ENCODE data around the gene CDK10. TPM values are rescaled to one million over a fixed set of nuclear protein-coding genes. Genes with fewer than 3 reads are reported as not detected.

CDK10 gene
- total and polyA plus RNA-seq, 9 of the 15 experiments (the other 6 are each of a cell fraction or from before 2014, with no cell fraction given) = 2.0 to 85.1 (median 40.1) TPM

DNA sequence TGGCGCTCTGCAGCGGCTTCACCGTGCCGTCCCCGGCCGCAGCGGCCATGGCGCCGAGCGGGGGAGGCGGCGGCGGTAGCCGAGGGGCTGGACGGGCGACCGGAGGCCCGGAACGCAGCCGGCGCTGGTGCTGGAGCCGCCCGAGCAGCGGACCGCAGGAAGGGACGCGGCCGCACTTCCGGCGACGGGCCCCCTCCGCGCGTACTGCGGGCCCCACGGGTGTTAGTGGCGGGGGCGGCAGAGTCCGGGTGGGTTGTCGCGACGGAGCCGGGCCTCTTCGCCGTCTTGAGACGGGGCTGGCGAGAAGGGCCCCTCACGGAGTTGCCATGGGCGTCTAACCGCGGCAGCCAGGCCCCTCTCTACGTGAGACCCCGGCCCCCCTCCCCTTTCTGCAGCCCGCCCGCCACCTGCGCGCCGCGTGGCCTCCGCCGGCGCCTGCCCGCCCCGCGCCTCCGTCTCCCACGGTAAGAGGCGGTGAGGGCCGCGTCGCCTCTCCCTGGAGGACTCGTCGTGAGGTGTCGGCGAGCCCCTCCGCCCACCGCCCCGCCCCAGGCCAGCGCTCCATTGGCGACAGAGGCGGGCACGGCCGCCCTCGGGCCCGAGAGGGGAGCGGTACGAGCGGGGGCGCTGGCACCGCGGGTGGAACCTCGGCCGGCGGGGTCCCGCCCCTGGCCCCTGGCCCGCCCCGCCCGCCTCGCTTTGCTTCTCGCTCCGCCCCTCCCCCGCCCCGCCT, 34.5 kb downstream of the CDK10 start, which contains the start of the genes VPS9D1 and ZNF276 (continued):
- TF ChIP-seq SUPT5H (IDR thresholded peaks at IDR 0.05) (peak; percentile 52; the same call in 1 of the 2 replicates), JUNB (CRISPR knock-in tag; conservative IDR thresholded peaks at IDR 0.05) (no peak), EHMT2 (IDR thresholded peaks at IDR 0.05) (no peak), TEAD2 (tag; IDR thresholded peaks at IDR 0.05) (no peak), DPF2 (IDR thresholded peaks at IDR 0.05) (no peak), ZFP1 (CRISPR knock-in tag; IDR thresholded peaks at IDR 0.05) (no peak), NCOA6 (IDR thresholded peaks at IDR 0.05) (no peak), U2AF2 (optimal IDR thresholded peaks at IDR 0.05; ENCODE audit: low read depth, low read length) (no peak), FUS (optimal IDR thresholded peaks at IDR 0.05; ENCODE audit: low read depth, low read length) (peak; percentile 99), FOXJ2 (tag; IDR thresholded peaks at IDR 0.05) (no peak), LCOR (CRISPR knock-in tag; IDR thresholded peaks at IDR 0.05) (no peak; the same call in 1 of the 2 replicates), TBP (optimal IDR thresholded peaks at IDR 0.05; ENCODE audit: low read depth, low read length) (peak; percentile 74), NCOA4 (IDR thresholded peaks at IDR 0.05; ENCODE audit: partially characterized antibody) (no peak)
- TF ChIP-seq, protein P1, sequence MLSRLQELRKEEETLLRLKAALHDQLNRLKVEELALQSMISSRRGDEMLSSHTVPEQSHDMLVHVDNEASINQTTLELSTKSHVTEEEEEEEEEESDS (CRISPR knock-in tag; IDR thresholded peaks at IDR 0.05) = no peak
- TF ChIP-seq, protein P2, sequence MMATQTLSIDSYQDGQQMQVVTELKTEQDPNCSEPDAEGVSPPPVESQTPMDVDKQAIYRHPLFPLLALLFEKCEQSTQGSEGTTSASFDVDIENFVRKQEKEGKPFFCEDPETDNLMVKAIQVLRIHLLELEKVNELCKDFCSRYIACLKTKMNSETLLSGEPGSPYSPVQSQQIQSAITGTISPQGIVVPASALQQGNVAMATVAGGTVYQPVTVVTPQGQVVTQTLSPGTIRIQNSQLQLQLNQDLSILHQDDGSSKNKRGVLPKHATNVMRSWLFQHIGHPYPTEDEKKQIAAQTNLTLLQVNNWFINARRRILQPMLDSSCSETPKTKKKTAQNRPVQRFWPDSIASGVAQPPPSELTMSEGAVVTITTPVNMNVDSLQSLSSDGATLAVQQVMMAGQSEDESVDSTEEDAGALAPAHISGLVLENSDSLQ (IDR thresholded peaks at IDR 0.05) = peak; percentile 17; the same call in 1 of the 2 replicates
- TF ChIP-seq, protein P3, sequence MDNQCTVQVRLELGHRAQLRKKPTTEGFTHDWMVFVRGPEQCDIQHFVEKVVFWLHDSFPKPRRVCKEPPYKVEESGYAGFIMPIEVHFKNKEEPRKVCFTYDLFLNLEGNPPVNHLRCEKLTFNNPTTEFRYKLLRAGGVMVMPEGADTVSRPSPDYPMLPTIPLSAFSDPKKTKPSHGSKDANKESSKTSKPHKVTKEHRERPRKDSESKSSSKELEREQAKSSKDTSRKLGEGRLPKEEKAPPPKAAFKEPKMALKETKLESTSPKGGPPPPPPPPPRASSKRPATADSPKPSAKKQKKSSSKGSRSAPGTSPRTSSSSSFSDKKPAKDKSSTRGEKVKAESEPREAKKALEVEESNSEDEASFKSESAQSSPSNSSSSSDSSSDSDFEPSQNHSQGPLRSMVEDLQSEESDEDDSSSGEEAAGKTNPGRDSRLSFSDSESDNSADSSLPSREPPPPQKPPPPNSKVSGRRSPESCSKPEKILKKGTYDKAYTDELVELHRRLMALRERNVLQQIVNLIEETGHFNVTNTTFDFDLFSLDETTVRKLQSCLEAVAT (IDR thresholded peaks at IDR 0.05) = no peak
- TF ChIP-seq, protein P4, sequence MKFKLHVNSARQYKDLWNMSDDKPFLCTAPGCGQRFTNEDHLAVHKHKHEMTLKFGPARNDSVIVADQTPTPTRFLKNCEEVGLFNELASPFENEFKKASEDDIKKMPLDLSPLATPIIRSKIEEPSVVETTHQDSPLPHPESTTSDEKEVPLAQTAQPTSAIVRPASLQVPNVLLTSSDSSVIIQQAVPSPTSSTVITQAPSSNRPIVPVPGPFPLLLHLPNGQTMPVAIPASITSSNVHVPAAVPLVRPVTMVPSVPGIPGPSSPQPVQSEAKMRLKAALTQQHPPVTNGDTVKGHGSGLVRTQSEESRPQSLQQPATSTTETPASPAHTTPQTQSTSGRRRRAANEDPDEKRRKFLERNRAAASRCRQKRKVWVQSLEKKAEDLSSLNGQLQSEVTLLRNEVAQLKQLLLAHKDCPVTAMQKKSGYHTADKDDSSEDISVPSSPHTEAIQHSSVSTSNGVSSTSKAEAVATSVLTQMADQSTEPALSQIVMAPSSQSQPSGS (CRISPR knock-in tag; IDR thresholded peaks at IDR 0.05) = no peak
- TF ChIP-seq, protein P5, sequence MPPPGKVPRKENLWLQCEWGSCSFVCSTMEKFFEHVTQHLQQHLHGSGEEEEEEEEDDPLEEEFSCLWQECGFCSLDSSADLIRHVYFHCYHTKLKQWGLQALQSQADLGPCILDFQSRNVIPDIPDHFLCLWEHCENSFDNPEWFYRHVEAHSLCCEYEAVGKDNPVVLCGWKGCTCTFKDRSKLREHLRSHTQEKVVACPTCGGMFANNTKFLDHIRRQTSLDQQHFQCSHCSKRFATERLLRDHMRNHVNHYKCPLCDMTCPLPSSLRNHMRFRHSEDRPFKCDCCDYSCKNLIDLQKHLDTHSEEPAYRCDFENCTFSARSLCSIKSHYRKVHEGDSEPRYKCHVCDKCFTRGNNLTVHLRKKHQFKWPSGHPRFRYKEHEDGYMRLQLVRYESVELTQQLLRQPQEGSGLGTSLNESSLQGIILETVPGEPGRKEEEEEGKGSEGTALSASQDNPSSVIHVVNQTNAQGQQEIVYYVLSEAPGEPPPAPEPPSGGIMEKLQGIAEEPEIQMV (tag; conservative IDR thresholded peaks at IDR 0.05; ENCODE audit: low read depth) = no peak
